Caco-2 (cell line): ENCODE results near the gene METAP2. TPM values are rescaled to one million over a fixed set of nuclear protein-coding genes. Genes with fewer than 3 reads are reported as not detected.

Experiments used
- BruUV-seq: library from RNA; stranded (reverse); fragments of 400-500 nt; replicated peaks from 2 replicates; lab custom pipeline; 2021; lab: Mats Ljungman, UMichigan
- CTCF ChIA-PET: fragments of 300-600 bp; sonication (Branson Sonifier 250); formaldehyde crosslinking; loops from one replicate; lab custom pipeline; 2022; ENCODE audit warnings: antibody characterized with exemption; lab: Charles Lee
- POLR2A ChIA-PET: fragments of 300-600 bp; sonication (Branson Sonifier 250); formaldehyde crosslinking; loops from one replicate; lab custom pipeline; 2022; ENCODE audit warnings: antibody characterized with exemption; lab: Charles Lee
- DNase-seq, 2 experiments: peaks; one replicate each; pipeline versions ENCODE4 v3.0.0 to v3.0.0-alpha.2; 2020 to 2022
- H3K27me3 ChIP-seq: replicated peaks from 2 replicates; pipeline ENCODE4 v1.6.0; 2011; ENCODE audit warnings: low read length; ENCODE audit not compliant: control insufficient read depth, insufficient read depth
- H3K36me3 ChIP-seq: 2 replicates; pipeline ENCODE4 v1.5.1; 2011; ENCODE audit warnings: low read length; ENCODE audit not compliant: control insufficient read depth, insufficient read depth
- H3K4me1 ChIP-seq: fragments of 250-450 bp; sonication (Bioruptor Pico); 2 replicates; pipeline ENCODE4 v1.5.1; 2020; ENCODE audit warnings: mild to moderate bottlenecking
- H3K4me3 ChIP-seq: 2 replicates; pipeline ENCODE4 v1.5.1; 2011; ENCODE audit warnings: low read depth, mild to moderate bottlenecking, control low read depth, low read length
- H3K9me3 ChIP-seq: fragments of 250-450 bp; sonication (Bioruptor Pico); 2 replicates; pipeline ENCODE4 v1.5.1; 2020; ENCODE audit warnings: mild to moderate bottlenecking, moderate library complexity
- H3K27ac Mint-ChIP-seq: one replicate; pipeline ENCODE4 v1.8.0; 2022; ENCODE audit warnings: mixed read lengths; ENCODE audit not compliant: unreplicated experiment
- H3K27me3 Mint-ChIP-seq: one replicate; pipeline ENCODE4 v1.8.0; 2022; ENCODE audit warnings: mixed read lengths; ENCODE audit not compliant: insufficient read depth, unreplicated experiment
- H3K36me3 Mint-ChIP-seq: one replicate; pipeline ENCODE4 v1.8.0; 2022; ENCODE audit warnings: mild to moderate bottlenecking, mixed read lengths; ENCODE audit not compliant: insufficient read depth, unreplicated experiment
- H3K4me1 Mint-ChIP-seq: one replicate; pipeline ENCODE4 v1.8.0; 2022; ENCODE audit warnings: low read depth, mixed read lengths; ENCODE audit not compliant: unreplicated experiment
- H3K4me3 Mint-ChIP-seq: one replicate; pipeline ENCODE4 v1.8.0; 2022; ENCODE audit warnings: mild to moderate bottlenecking, moderate library complexity, mixed read lengths; ENCODE audit not compliant: unreplicated experiment
- H3K9me3 Mint-ChIP-seq: one replicate; pipeline ENCODE4 v1.8.0; 2022; ENCODE audit warnings: mixed read lengths; ENCODE audit not compliant: unreplicated experiment
- intact Hi-C: fragments of 100-400 bp; cut with micrococcal nuclease; formaldehyde crosslinking; loops from one replicate; pipeline ENCODE4 v1.10.0; 2022; ENCODE audit not compliant: unreplicated experiment
- total RNA-seq: library from RNA; stranded (reverse); gene quantifications from 2 replicates; pipeline ENCODE4 v1.2.3, GENCODE V29; 2022
- TF ChIP-seq, protein P1 (sequence below), 2 experiments: fragments of 200-600 bp in 1 of 2; IDR thresholded peaks; 1 replicate in 1 of 2; 2 replicates in 1 of 2; pipeline versions ENCODE4 v1.5.1 to v1.8.0; 2011 to 2022; ENCODE audit warnings: antibody characterized with exemption in 1 of 2, control low read depth in 1 of 2, inconsistent platforms in 1 of 2, low read depth in 1 of 2, low read length in 1 of 2, mild to moderate bottlenecking in 1 of 2, moderate library complexity in 1 of 2; ENCODE audit not compliant: insufficient read depth in 1 of 2, severe bottlenecking in 1 of 2, unreplicated experiment in 1 of 2

The METAP2 gene
- total RNA-seq, 1 experiment from 2014 or later: 138 TPM

DNA sequence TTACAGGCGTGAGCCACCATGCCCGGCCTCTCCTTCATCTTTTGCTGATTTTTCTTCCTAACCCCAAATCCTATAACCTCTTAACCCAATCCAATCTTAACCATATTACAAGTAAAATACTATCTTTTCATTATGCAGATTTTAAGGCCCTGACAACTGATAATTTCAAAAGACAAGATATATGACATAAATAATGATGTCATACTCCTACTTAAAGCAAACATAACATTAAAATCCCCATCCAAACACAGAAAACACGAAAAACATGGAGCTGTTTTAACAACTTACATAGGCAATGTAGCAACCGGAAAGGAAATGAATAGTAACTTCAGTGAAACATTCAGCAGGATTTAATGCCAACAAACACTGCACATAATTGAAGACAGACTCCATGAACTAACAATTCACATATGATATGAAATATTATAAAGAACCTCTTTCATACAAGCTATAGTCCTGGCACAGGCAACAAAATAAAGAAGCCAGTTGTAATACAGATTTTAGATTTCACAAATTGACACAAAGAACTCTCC is 55.8 kb downstream of the METAP2 start:
- peaks cover 22% of the 10 kb centered on the region for H3K4me1 ChIP-seq
- intact Hi-C loops: loop anchor here (5.0 kb wide), 1 partner anchor 312 kb away; the partner anchor contains the start of genes FGD6 and VEZT
- Mint-ChIP-seq H3K27me3 (no peaks in the 10 kb centered on the region), H3K9me3 (no peaks in the 10 kb centered on the region), H3K27ac (no peak overlapping the region), H3K4me3 (no peak overlapping the region), H3K4me1 (peaks cover 28% of the 10 kb centered on the region), H3K36me3 (no peaks in the 10 kb centered on the region)
- no peak overlapping the region for H3K4me3 ChIP-seq
- TF ChIP-seq, protein P1, sequence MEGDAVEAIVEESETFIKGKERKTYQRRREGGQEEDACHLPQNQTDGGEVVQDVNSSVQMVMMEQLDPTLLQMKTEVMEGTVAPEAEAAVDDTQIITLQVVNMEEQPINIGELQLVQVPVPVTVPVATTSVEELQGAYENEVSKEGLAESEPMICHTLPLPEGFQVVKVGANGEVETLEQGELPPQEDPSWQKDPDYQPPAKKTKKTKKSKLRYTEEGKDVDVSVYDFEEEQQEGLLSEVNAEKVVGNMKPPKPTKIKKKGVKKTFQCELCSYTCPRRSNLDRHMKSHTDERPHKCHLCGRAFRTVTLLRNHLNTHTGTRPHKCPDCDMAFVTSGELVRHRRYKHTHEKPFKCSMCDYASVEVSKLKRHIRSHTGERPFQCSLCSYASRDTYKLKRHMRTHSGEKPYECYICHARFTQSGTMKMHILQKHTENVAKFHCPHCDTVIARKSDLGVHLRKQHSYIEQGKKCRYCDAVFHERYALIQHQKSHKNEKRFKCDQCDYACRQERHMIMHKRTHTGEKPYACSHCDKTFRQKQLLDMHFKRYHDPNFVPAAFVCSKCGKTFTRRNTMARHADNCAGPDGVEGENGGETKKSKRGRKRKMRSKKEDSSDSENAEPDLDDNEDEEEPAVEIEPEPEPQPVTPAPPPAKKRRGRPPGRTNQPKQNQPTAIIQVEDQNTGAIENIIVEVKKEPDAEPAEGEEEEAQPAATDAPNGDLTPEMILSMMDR (IDR thresholded peaks at IDR 0.05; ENCODE audit: insufficient read depth in 1 of 2, low read depth in 1 of 2, low read length in 1 of 2, severe bottlenecking in 1 of 2, unreplicated experiment in 1 of 2): no peak
- DNase-seq: no peak
- H3K9me3 ChIP-seq: no peaks in the 10 kb centered on the region
- ChIA-PET CTCF (no interaction called here), POLR2A (no interaction called here)
- no TSS peak for BruUV-seq
- H3K36me3 ChIP-seq: no peaks in the 10 kb centered on the region
- no peaks in the 10 kb centered on the region for H3K27me3 ChIP-seq

DNA sequence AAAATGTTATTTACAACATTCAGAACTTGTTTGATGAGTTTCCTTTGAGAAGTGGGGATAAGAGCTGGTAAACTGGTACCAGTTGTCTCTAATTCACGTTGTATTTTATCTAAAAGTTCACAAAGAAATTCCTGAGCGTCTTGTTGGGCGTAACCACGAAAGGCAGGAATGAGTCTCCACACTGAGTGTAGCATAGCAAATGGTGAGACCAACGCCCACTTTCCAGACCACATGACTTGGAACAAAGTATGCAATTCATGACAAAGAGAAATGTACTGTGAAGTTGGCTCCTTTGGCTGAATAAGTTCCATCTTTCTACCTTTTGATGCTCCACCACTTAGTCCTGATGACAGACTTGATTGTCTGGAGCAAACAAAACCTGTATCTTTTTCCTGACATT is 58.9 kb downstream of the METAP2 start:
- BruUV-seq: no TSS peak
- CTCF ChIA-PET: interaction anchor here (0.9 kb wide), 1 partner anchor 42 kb away, joined by 3 read pairs; no protein-coding TSS in a partner anchor

DNA sequence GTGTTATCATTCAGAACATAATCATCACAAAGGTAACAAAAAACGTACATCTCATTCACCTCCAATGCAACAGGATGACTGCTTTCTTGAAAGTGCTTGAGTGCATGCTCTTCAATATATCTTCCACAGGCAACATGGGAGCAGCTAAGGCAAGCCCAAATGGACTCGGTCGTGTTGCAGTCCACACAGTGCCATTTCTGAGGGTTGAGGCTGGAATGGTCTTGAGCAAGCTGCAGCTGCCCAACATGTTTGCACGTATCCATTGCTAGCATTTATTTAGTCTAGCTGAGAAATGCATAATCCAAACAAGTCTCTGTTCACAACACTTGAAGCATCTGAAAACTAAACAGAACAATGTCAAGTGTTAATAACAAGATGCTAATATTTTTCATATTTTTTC is 60.0 kb downstream of the METAP2 start:
- intact Hi-C loops: loop anchor here (1.0 to 5.0 kb wide), 4 partner anchors 41 to 417 kb away; partner anchors contain the start of genes FGD6 and VEZT

More for the DNA sequence above, 58.9 kb downstream of the METAP2 start:
- POLR2A ChIA-PET: no interaction called here
- Mint-ChIP-seq H3K4me1 (peaks cover 28% of the 10 kb centered on the region), H3K36me3 (no peaks in the 10 kb centered on the region), H3K27me3 (no peaks in the 10 kb centered on the region), H3K4me3 (no peak overlapping the region), H3K9me3 (no peaks in the 10 kb centered on the region), H3K27ac (no peak overlapping the region)
- H3K27me3 ChIP-seq: no peaks in the 10 kb centered on the region
- no peaks in the 10 kb centered on the region for H3K36me3 ChIP-seq
- intact Hi-C loops: loop anchor here (5.0 kb wide), 1 partner anchor 316 kb away; the partner anchor contains the start of genes FGD6 and VEZT
- TF ChIP-seq, protein P1 (IDR thresholded peaks at IDR 0.05; ENCODE audit: insufficient read depth in 1 of 2, low read depth in 1 of 2, low read length in 1 of 2, severe bottlenecking in 1 of 2, unreplicated experiment in 1 of 2): no peak
- H3K9me3 ChIP-seq: no peaks in the 10 kb centered on the region
- DNase-seq: no peak
- H3K4me3 ChIP-seq: no peak overlapping the region
- peaks cover 22% of the 10 kb centered on the region for H3K4me1 ChIP-seq

More for the DNA sequence above, 60.0 kb downstream of the METAP2 start:
- Histone ChIP-seq H3K9me3 (no peaks in the 10 kb centered on the region), H3K4me1 (peaks cover 26% of the 10 kb centered on the region), H3K36me3 (no peaks in the 10 kb centered on the region), H3K4me3 (no peak overlapping the region), H3K27me3 (no peaks in the 10 kb centered on the region)
- CTCF ChIA-PET: interaction anchor here (0.6 to 1.7 kb wide), 23 partner anchors 17 to 906 kb away, joined by 3 to 27 read pairs (median 6); partner anchors contain the start of genes FGD6, METAP2, NR2C1 and VEZT
- Mint-ChIP-seq H3K27ac (peak overlapping the region; percentile 7), H3K4me3 (no peak overlapping the region), H3K27me3 (no peaks in the 10 kb centered on the region), H3K9me3 (no peaks in the 10 kb centered on the region), H3K36me3 (no peaks in the 10 kb centered on the region), H3K4me1 (peaks cover 22% of the 10 kb centered on the region)
- no peak for DNase-seq
- TF ChIP-seq, protein P1 (IDR thresholded peaks at IDR 0.05; ENCODE audit: insufficient read depth in 1 of 2, low read depth in 1 of 2, low read length in 1 of 2, severe bottlenecking in 1 of 2, unreplicated experiment in 1 of 2): no peak
- no TSS peak for BruUV-seq
- POLR2A ChIA-PET: interaction anchor here (0.6 to 0.7 kb wide), 4 partner anchors 42 to 530 kb away, joined by 3 to 6 read pairs (median 4); no protein-coding TSS in a partner anchor
